HepG2 (cell line): ENCODE results near the gene HSD11B2. TPM values are rescaled to one million over a fixed set of nuclear protein-coding genes. Genes with fewer than 3 reads are reported as not detected.

Source experiments
- ASH2L ChIP-seq: fragments of 300-600, 200-600 bp; sonication (generic); IDR thresholded peaks from 2 replicates; pipeline ENCODE4 v1.7.0; 2017; ENCODE audit warnings: low read depth, mild to moderate bottlenecking, moderate library complexity, mixed read lengths, low read length; ENCODE audit not compliant: insufficient read length
- BCL3 ChIP-seq: sonication (generic); formaldehyde crosslinking; IDR thresholded peaks from 2 replicates; pipeline ENCODE4 v1.5.1; 2020; ENCODE audit warnings: mild to moderate bottlenecking, missing genetic modification reagents, moderate library complexity
- CBX5 ChIP-seq: sonication (generic); formaldehyde crosslinking; IDR thresholded peaks from 2 replicates; pipeline ENCODE4 v1.4.0; 2020; ENCODE audit warnings: missing genetic modification reagents, borderline replicate concordance
- ELK4 ChIP-seq: sonication (generic); formaldehyde crosslinking; IDR thresholded peaks from 2 replicates; pipeline ENCODE4 v1.9.0; 2021; ENCODE audit warnings: missing genetic modification reagents, borderline replicate concordance
- GPBP1L1 ChIP-seq: sonication (generic); formaldehyde crosslinking; IDR thresholded peaks from 2 replicates; pipeline ENCODE4 v1.5.0; 2020; ENCODE audit warnings: mild to moderate bottlenecking, missing genetic modification reagents
- HDAC1 ChIP-seq: sonication (generic); formaldehyde crosslinking; IDR thresholded peaks from 2 replicates; pipeline ENCODE4 v1.5.1; 2020; ENCODE audit warnings: mild to moderate bottlenecking, missing genetic modification reagents
- MEIS2 ChIP-seq: sonication (generic); formaldehyde crosslinking; IDR thresholded peaks from 2 replicates; pipeline ENCODE4 v1.9.0; 2021; ENCODE audit warnings: mild to moderate bottlenecking, missing genetic modification reagents
- MLX ChIP-seq: IDR thresholded peaks from 2 replicates; pipeline ENCODE4 v1.6.1; 2016
- NR2F2 ChIP-seq: IDR thresholded peaks from 2 replicates; pipeline ENCODE4 v1.6.1; 2012; ENCODE audit warnings: low read depth, inconsistent platforms, borderline replicate concordance
- RAD21 ChIP-seq: fragments of 450-650 bp; formaldehyde crosslinking; IDR thresholded peaks from 2 replicates; pipeline ENCODE4 v1.5.0; 2020; ENCODE audit warnings: mild to moderate bottlenecking
- ZNF333 ChIP-seq: sonication (generic); formaldehyde crosslinking; IDR thresholded peaks from 2 replicates; pipeline ENCODE4 v1.4.0; 2020; ENCODE audit warnings: mild to moderate bottlenecking, missing genetic modification reagents, borderline replicate concordance
- ZNF354B ChIP-seq: sonication (generic); formaldehyde crosslinking; IDR thresholded peaks from 2 replicates; pipeline ENCODE4 v1.8.0; 2022; ENCODE audit warnings: mild to moderate bottlenecking, missing genetic modification reagents
- ZNF512B ChIP-seq: sonication (generic); formaldehyde crosslinking; IDR thresholded peaks from 2 replicates; pipeline ENCODE4 v1.5.1; 2020; ENCODE audit warnings: missing genetic modification reagents, mild to moderate bottlenecking, borderline replicate concordance
- ZNF513 ChIP-seq: sonication (generic); formaldehyde crosslinking; conservative IDR thresholded peaks from 2 replicates; pipeline ENCODE4 v1.5.0; 2020; ENCODE audit warnings: missing genetic modification reagents
- ZNF547 ChIP-seq: sonication (generic); formaldehyde crosslinking; IDR thresholded peaks from 2 replicates; pipeline ENCODE4 v1.5.1; 2020; ENCODE audit warnings: mild to moderate bottlenecking, missing genetic modification reagents
- ZNF577 ChIP-seq: sonication (generic); formaldehyde crosslinking; IDR thresholded peaks from 2 replicates; pipeline ENCODE4 v1.4.0; 2020; ENCODE audit warnings: mild to moderate bottlenecking, low read depth, missing genetic modification reagents, borderline replicate concordance
- ZSCAN25 ChIP-seq: sonication (generic); formaldehyde crosslinking; IDR thresholded peaks from 2 replicates; pipeline ENCODE4 v1.8.0; 2022; ENCODE audit warnings: mild to moderate bottlenecking, missing genetic modification reagents
- polyA plus RNA-seq, 8 experiments: library from polyadenylated mRNA; depleted of rRNA in 3 of 8; stranded (reverse) in 7 of 8; unstranded in 1 of 8; fragments of >200 nt; fragmentation: Illumina TruSeq in 4 of 8; extraction: Trizol in 4 of 8; gene quantifications; 2 replicates each; pipeline versions ENCODE4 v1.2.1 to v1.2.3, GENCODE V29; 2011 to 2016; ENCODE audit warnings: low read depth in 4 of 8, missing spikeins in 1 of 8, mixed read lengths in 1 of 8; ENCODE audit not compliant: insufficient read depth in 1 of 8
- total RNA-seq, 5 experiments: library from RNA; depleted of rRNA; stranded (reverse); fragments of >200 nt; fragmentation: Illumina TruSeq; extraction: Trizol; gene quantifications; 2 replicates each; pipeline ENCODE4 v1.2.3, GENCODE V29; 2016; ENCODE audit warnings: low read depth in 1 of 5

The HSD11B2 gene
- total and polyA plus RNA-seq, 2 of the 13 experiments (the other 11 are each of a cell fraction or from before 2014, with no cell fraction given): 8.9 to 13.6 TPM

GRCh38 chr16:67480833-67481560, 50.1 kb downstream of the HSD11B2 start, which contains the start of gene ATP6V0D1 (continued):
- TF ChIP-seq ASH2L (peak; percentile 84), ZNF577 (CRISPR knock-in tag) (no peak), RAD21 (CRISPR knock-in tag) (peak; percentile 93), ZNF354B (CRISPR knock-in tag) (0 out of 2 replicates have a peak, but pooled peaks have one; percentile 90), NR2F2 (no peak), ZNF512B (CRISPR knock-in tag) (no peak), ELK4 (peak; percentile 28; the same call in 1 of the 2 replicates), ZNF333 (CRISPR knock-in tag) (peak; percentile 33; the same call in 1 of the 2 replicates), HDAC1 (CRISPR knock-in tag) (peak; percentile 100), ZSCAN25 (CRISPR knock-in tag) (no peak), GPBP1L1 (no peak), ZNF513 (no peak), BCL3 (CRISPR knock-in tag) (peak; percentile 88; the same call in 1 of the 2 replicates), MLX (CRISPR knock-in tag) (peak; percentile 87), CBX5 (peak; percentile 54; the same call in 1 of the 2 replicates), ZNF547 (peak; percentile 66; the same call in 1 of the 2 replicates), MEIS2 (CRISPR knock-in tag) (peak; percentile 95)
